Natural killer cell treated with Interleukin-12 subunit alpha and Interleukin-12 subunit beta and Interleukin-15 and Interleukin-18, amount 100 ng/mL, for 72 hours (primary cell): ENCODE data around the gene PLET1. TPM values are rescaled to one million over a fixed set of nuclear protein-coding genes. Genes with fewer than 3 reads are reported as not detected.
"Not testable (repeated sequence)": the region's sequence is repeated elsewhere in the genome, so short reads cannot be mapped to it uniquely, and the experiment has no call there.

Source experiments
- ATAC-seq, 2 donors: fragments of 150-1000 bp; cut with Tn5 transposase in 1 of 2; sonication (Bioruptor Pico), chemical (Tn5 transposase) in 1 of 2; 2 replicates each; pipeline ENCODE4 v1.10.0; 2021
- DNase-seq: peaks from one replicate; pipeline ENCODE4 v3.0.0; 2022; ENCODE audit warnings: low spot score
- H3K27ac Mint-ChIP-seq, 2 donors: 1 replicate in 1 of 2; 2 replicates in 1 of 2; pipeline ENCODE4 v1.8.0; 2022; ENCODE audit warnings: mixed read lengths in 2 of 2, mild to moderate bottlenecking in 1 of 2, moderate library complexity in 1 of 2
- H3K27me3 Mint-ChIP-seq, 2 donors: 1 replicate in 1 of 2; 2 replicates in 1 of 2; pipeline ENCODE4 v1.8.0; 2022; ENCODE audit warnings: mixed read lengths in 2 of 2
- H3K36me3 Mint-ChIP-seq: one replicate; pipeline ENCODE4 v1.8.0; 2022; ENCODE audit warnings: mixed read lengths
- H3K4me1 Mint-ChIP-seq, 2 donors: 1 replicate in 1 of 2; 2 replicates in 1 of 2; pipeline ENCODE4 v1.8.0; 2022; ENCODE audit warnings: low read depth in 2 of 2, mixed read lengths in 2 of 2, mild to moderate bottlenecking in 1 of 2
- H3K4me3 Mint-ChIP-seq: one replicate; pipeline ENCODE4 v1.8.0; 2022; ENCODE audit warnings: mixed read lengths
- H3K9me3 Mint-ChIP-seq: 2 replicates; pipeline ENCODE4 v1.8.0; 2022; ENCODE audit warnings: mixed read lengths
- total RNA-seq, 2 donors: library from RNA; stranded (reverse); gene quantifications; one replicate each; pipeline ENCODE4 v1.2.3, GENCODE V29; 2022

PLET1 gene
- total RNA-seq, 2 donors from 2014 or later: not detected

GRCh38 chr11:112199101-112199500, 61.6 kb downstream of the PLET1 start:
- H3K4me3 Mint-ChIP-seq, H3K4me1 Mint-ChIP-seq, ATAC-seq, H3K27ac Mint-ChIP-seq, H3K36me3 Mint-ChIP-seq, H3K27me3 Mint-ChIP-seq, H3K9me3 Mint-ChIP-seq, DNase-seq: not testable (repeated sequence)

Other genes starting within 250 kb of the PLET1 start
- gene DLAT, start 235.5 kb downstream of the PLET1 start, total RNA-seq: 10 to 100 TPM; 37.3 to 40.9 TPM
- gene PIH1D2, start 186.8 kb downstream of the PLET1 start, total RNA-seq: under 1 TPM in 1 of 2 donors, not detected in 1; 0.48 TPM
- 10 to 100 TPM; 15.8 to 21.1 TPM for gene NKAPD1, start 186.6 kb downstream of the PLET1 start, total RNA-seq
- gene TIMM8B, start 174.1 kb downstream of the PLET1 start, total RNA-seq: 10 to 100 TPM; 54.6 to 71.1 TPM
- 10 to 100 TPM; 71.2 to 82.3 TPM for gene SDHD, start 174.0 kb downstream of the PLET1 start, total RNA-seq
- 1 to 10 TPM; 1.3 to 4.6 TPM for gene IL18, start 96.8 kb downstream of the PLET1 start, total RNA-seq
- gene TEX12, start 93.5 kb downstream of the PLET1 start, total RNA-seq: under 1 TPM in 1 of 2 donors, not detected in 1; 0.62 TPM
- 1 to 10 TPM; 1.4 to 4.5 TPM for gene BCO2, start 85.3 kb downstream of the PLET1 start, total RNA-seq
- 10 to 100 TPM; 36.2 to 36.8 TPM for gene PTS, start 34.4 kb downstream of the PLET1 start, total RNA-seq